ENCODE measurements around the gene ST8SIA6. TPM values are rescaled to one million over a fixed set of nuclear protein-coding genes. Genes with fewer than 3 reads are reported as not detected.
A peak's percentile ranks its signal among the peaks of the same experiment; 100 is the strongest.

The ST8SIA6 gene
- total RNA-seq, 1 donor from 2014 or later = 0.23 TPM

GRCh38 chr10:17483079-17483478 lies 28.7 kb upstream of the ST8SIA6 start:
- TF ChIP-seq, protein P1, sequence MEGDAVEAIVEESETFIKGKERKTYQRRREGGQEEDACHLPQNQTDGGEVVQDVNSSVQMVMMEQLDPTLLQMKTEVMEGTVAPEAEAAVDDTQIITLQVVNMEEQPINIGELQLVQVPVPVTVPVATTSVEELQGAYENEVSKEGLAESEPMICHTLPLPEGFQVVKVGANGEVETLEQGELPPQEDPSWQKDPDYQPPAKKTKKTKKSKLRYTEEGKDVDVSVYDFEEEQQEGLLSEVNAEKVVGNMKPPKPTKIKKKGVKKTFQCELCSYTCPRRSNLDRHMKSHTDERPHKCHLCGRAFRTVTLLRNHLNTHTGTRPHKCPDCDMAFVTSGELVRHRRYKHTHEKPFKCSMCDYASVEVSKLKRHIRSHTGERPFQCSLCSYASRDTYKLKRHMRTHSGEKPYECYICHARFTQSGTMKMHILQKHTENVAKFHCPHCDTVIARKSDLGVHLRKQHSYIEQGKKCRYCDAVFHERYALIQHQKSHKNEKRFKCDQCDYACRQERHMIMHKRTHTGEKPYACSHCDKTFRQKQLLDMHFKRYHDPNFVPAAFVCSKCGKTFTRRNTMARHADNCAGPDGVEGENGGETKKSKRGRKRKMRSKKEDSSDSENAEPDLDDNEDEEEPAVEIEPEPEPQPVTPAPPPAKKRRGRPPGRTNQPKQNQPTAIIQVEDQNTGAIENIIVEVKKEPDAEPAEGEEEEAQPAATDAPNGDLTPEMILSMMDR (conservative IDR thresholded peaks at IDR 0.05; ENCODE audit: low read depth, low read length) = no peak
- H3K4me3 ChIP-seq (ENCODE audit: low read depth, low read length) = no peak overlapping the region
- DNase-seq (ENCODE audit: low read depth) = no peak

DNA sequence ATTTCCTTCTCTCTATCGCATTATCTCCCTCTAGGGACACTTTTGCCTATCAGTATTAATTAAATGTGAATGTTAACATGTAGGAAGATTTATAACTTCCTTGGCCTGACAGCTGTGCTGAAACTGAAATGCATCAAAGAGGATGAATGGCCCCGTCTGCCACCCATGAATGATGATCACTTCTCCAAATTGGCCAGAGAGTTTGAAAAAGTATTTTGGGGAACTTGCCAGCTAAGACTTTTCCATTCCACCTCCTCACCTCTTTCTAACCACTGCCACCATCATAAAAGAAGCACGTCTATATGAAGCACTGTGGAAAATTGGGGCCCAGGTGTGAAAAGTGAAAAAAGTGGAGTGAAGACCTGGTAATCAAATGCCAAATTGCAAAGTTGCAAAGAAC lies 25.4 kb upstream of the ST8SIA6 start:
- TF ChIP-seq, protein P1 (conservative IDR thresholded peaks at IDR 0.05; ENCODE audit: low read depth, low read length) = no peak
- H3K4me3 ChIP-seq (ENCODE audit: low read depth, low read length) = no peak overlapping the region
- DNase-seq (ENCODE audit: low read depth) = no peak

DNA sequence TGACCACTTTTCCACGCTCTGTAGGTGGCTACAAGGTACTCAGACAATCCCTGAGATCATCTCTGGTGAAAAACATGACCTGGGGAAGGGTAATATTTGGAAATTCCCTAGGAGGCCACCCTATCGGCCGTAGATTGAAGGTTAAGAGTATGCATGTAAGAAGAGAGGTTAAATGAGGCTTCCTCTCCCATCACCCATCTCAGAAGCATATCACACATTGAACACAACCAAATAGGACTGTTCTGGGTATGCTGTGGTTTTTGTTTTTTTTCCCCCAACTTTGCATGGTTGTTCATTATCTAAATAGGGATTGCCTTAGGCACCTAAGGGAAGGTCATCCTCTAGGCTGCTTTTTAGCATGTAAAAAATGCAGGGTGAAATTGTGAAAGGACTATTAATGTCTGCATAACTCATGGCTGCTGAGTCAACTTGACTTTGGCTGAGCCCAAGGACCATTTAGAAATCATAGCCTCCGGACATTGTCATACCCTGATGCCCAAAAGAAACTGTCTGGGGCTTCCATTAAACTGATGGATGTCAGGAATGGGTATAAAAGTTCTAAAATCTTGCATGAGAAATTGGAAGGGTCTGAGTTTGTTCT lies 24.7 kb upstream of the ST8SIA6 start:
- no peak overlapping the region for H3K4me3 ChIP-seq (ENCODE audit: low read depth, low read length)
- TF ChIP-seq, protein P1 (conservative IDR thresholded peaks at IDR 0.05; ENCODE audit: low read depth, low read length) = no peak
- DNase-seq (ENCODE audit: low read depth) = peak; percentile 27

- no peak overlapping the region for H3K4me3 ChIP-seq (ENCODE audit: low read depth, low read length)
- TF ChIP-seq, protein P1 (conservative IDR thresholded peaks at IDR 0.05; ENCODE audit: low read depth, low read length) = no peak
- DNase-seq (ENCODE audit: low read depth) = no peak
Measured at GRCh38 chr10:17476073-17476472, 21.7 kb upstream of the ST8SIA6 start.

DNA sequence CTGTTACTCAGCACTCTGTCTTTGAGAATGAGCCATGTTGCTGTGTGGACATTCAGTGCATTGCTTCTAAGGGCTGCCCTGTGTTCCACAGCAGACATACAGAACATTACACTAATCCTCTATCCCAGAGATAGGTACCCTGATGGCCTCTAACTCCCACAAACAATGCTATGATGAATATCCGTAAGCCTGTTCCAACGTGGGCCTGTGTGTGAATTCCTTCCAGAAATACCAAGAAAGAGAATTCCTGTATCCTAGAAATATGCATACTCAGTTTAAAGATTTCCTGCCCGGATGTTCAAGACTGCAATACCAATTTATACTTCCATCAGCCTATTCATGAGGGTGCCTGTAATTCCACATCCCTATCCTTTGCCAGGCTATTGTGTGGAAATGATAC lies 21.3 kb upstream of the ST8SIA6 start:
- TF ChIP-seq, protein P1 (conservative IDR thresholded peaks at IDR 0.05; ENCODE audit: low read depth, low read length) = no peak
- no peak overlapping the region for H3K4me3 ChIP-seq (ENCODE audit: low read depth, low read length)
- DNase-seq (ENCODE audit: low read depth) = no peak

- TF ChIP-seq, protein P1 (conservative IDR thresholded peaks at IDR 0.05; ENCODE audit: low read depth, low read length) = peak; percentile 26
- no peak overlapping the region for H3K4me3 ChIP-seq (ENCODE audit: low read depth, low read length)
- no peak for DNase-seq (ENCODE audit: low read depth)
Measured at GRCh38 chr10:17474595-17475323, 20.4 kb upstream of the ST8SIA6 start.

Measured in epithelial cell of proximal tubule (primary cell).